A549 (cell line): ENCODE results near the gene NAA40. TPM values are rescaled to one million over a fixed set of nuclear protein-coding genes. Genes with fewer than 3 reads are reported as not detected.
A peak's percentile ranks its signal among the peaks of the same experiment; 100 is the strongest.

Experiments used
- ATAC-seq, 2 experiments: fragments of 200-7000 bp in 1 of 2; fragments of >200 bp in 1 of 2; cut with Nextera tagmentation in 1 of 2; cut with Tn5 transposase in 1 of 2; 3 replicates each; pipeline versions ENCODE4 v1.8.0 to v1.9.1; 2018 to 2020; ENCODE audit warnings: mild to moderate bottlenecking in 1 of 2, moderate library complexity in 1 of 2
- CTCF ChIA-PET: fragments of 300-600 bp; sonication (Branson Sonifier 250); formaldehyde crosslinking; extraction: SDS; loops from one replicate; lab custom pipeline; 2021; ENCODE audit warnings: antibody characterized with exemption, inconsistent platforms; lab: Yijun Ruan, JAX
- POLR2A ChIA-PET: fragments of 350-600 bp; formaldehyde crosslinking; extraction: SDS; loops from one replicate; lab custom pipeline; 2021; ENCODE audit warnings: antibody characterized with exemption, inconsistent platforms; lab: Yijun Ruan, JAX
- DNase-seq, 2 experiments: peaks; one replicate each; pipeline versions ENCODE4 v3.0.0 to v3.0.0-alpha.2; 2011 to 2016; ENCODE audit warnings: low read depth in 1 of 2, low spot score in 1 of 2
- FAIRE-seq: peaks from 2 replicates; lab custom pipeline; 2011; peaks lifted over from hg19 to GRCh38; lab: Jason Lieb, UNC
- H3K27ac ChIP-seq, 2 experiments: fragments of >200 bp; sonication (Bioruptor Twin); formaldehyde crosslinking; 3 replicates each; pipeline ENCODE4 v1.5.1; 2016 to 2017
- H3K4me1 ChIP-seq: fragments of >200 bp; sonication (Bioruptor Twin); formaldehyde crosslinking; 3 replicates; pipeline ENCODE4 v1.6.1; 2016
- H3K4me2 ChIP-seq: fragments of >200 bp; sonication (Bioruptor Twin); formaldehyde crosslinking; 3 replicates; pipeline ENCODE4 v1.6.1; 2016
- H3K4me3 ChIP-seq: fragments of >200 bp; sonication (Bioruptor Twin); formaldehyde crosslinking; 3 replicates; pipeline ENCODE4 v1.5.1; 2016
- H3K9me3 ChIP-seq: fragments of >200 bp; sonication (Bioruptor Twin); formaldehyde crosslinking; 3 replicates; pipeline ENCODE4 v1.6.1; 2016
- CEBPB ChIP-seq, 2 experiments: fragments of >200 bp in 1 of 2; sonication (Bioruptor Twin) in 1 of 2; formaldehyde crosslinking in 1 of 2; IDR thresholded peaks; 2 replicates each; pipeline ENCODE4 v1.6.1; 2012 to 2016
- FOSL2 ChIP-seq, 2 experiments: fragments of 450-650 bp in 1 of 2; fragments of >200 bp in 1 of 2; sonication (Bioruptor Twin) in 1 of 2; formaldehyde crosslinking; IDR thresholded peaks; 2 replicates each; pipeline versions ENCODE4 v1.5.0 to v1.6.1; 2016 to 2020; ENCODE audit warnings: mild to moderate bottlenecking in 1 of 2, moderate library complexity in 1 of 2
- HMGXB4 ChIP-seq: fragments of 250-450 bp; sonication (Bioruptor Pico); IDR thresholded peaks from 2 replicates; pipeline ENCODE4 v1.5.0; 2021; ENCODE audit warnings: mild to moderate bottlenecking, moderate library complexity, borderline replicate concordance
- HOXA7 ChIP-seq: fragments of 250-450 bp; sonication (Bioruptor Pico); IDR thresholded peaks from 2 replicates; pipeline ENCODE4 v1.5.0; 2020; ENCODE audit warnings: mild to moderate bottlenecking, moderate library complexity
- HOXB5 ChIP-seq: fragments of 250-450 bp; sonication (Bioruptor Pico); IDR thresholded peaks from 2 replicates; pipeline ENCODE4 v1.5.0; 2020; ENCODE audit warnings: mild to moderate bottlenecking, moderate library complexity
- KDM1A ChIP-seq: fragments of 200-600 bp; sonication (generic); IDR thresholded peaks from 2 replicates; pipeline ENCODE4 v1.6.1; 2016; ENCODE audit warnings: low read depth, mild to moderate bottlenecking
- KDM5A ChIP-seq: fragments of 200-600 bp; sonication (generic); IDR thresholded peaks from 2 replicates; pipeline ENCODE4 v1.6.1; 2016; ENCODE audit warnings: antibody characterized with exemption, mild to moderate bottlenecking
- NR3C1 ChIP-seq: fragments of >200 bp; sonication (Bioruptor Twin); formaldehyde crosslinking; IDR thresholded peaks from 3 replicates; pipeline ENCODE4 v1.6.1; 2017
- PBX3 ChIP-seq: IDR thresholded peaks from 2 replicates; pipeline ENCODE4 v1.6.1; 2012
- POLR2A ChIP-seq: IDR thresholded peaks from 2 replicates; pipeline ENCODE4 v1.6.1; 2012; ENCODE audit warnings: mild to moderate bottlenecking, low read length
- RAD21 ChIP-seq, 2 experiments: fragments of >200 bp in 1 of 2; sonication (Bioruptor Twin) in 1 of 2; formaldehyde crosslinking in 1 of 2; IDR thresholded peaks in 1 of 2; conservative IDR thresholded peaks in 1 of 2; 2 replicates in 1 of 2; 3 replicates in 1 of 2; pipeline ENCODE4 v1.6.1; 2012 to 2018; ENCODE audit warnings: inconsistent platforms in 1 of 2
- RCOR1 ChIP-seq: fragments of 150-350 bp; IDR thresholded peaks from 2 replicates; pipeline ENCODE4 v1.6.1; 2014; ENCODE audit warnings: antibody characterized with exemption, low read length, low read depth
- RNF2 ChIP-seq: fragments of 200-600 bp; sonication (generic); IDR thresholded peaks from 2 replicates; pipeline ENCODE4 v1.6.1; 2016; ENCODE audit warnings: low read depth, mild to moderate bottlenecking, antibody characterized with exemption, moderate library complexity, borderline replicate concordance
- ZSCAN20 ChIP-seq: fragments of 250-450 bp; sonication (Bioruptor Pico); IDR thresholded peaks from 2 replicates; pipeline ENCODE4 v1.8.0; 2022; ENCODE audit warnings: mild to moderate bottlenecking, moderate library complexity
- whole genome bisulfite sequencing: methylation state at CpG from one replicate; pipeline ENCODE4 v1.1.6; 2017; ENCODE audit errors: missing lambda C conversion rate; 5-methylcytosine and 5-hydroxymethylcytosine counted together
- polyA plus RNA-seq, 4 experiments: library from polyadenylated mRNA; depleted of rRNA in 3 of 4; stranded (reverse); fragments of >200 nt; fragmentation: RNase III in 1 of 4; extraction: RNeasy Plus Mini Kit Qiagen cat#74134 plus additional on column Dnase treatment in 1 of 4; gene quantifications; 2 replicates in 3 of 4; 3 replicates in 1 of 4; pipeline ENCODE4 v1.2.3, GENCODE V29; 2011 to 2017
- TF ChIP-seq, protein P1 (sequence below): fragments of >200 bp; sonication (Bioruptor Twin); formaldehyde crosslinking; IDR thresholded peaks from 3 replicates; pipeline ENCODE4 v1.6.1; 2016
- TF ChIP-seq, protein P2 (sequence below): fragments of 450-650 bp; IDR thresholded peaks from 2 replicates; pipeline ENCODE4 v1.6.1; 2014; ENCODE audit warnings: antibody characterized with exemption
- TF ChIP-seq, protein P3 (sequence below): fragments of 200-600 bp; sonication (generic); IDR thresholded peaks from 2 replicates; pipeline ENCODE4 v1.6.1; 2016; ENCODE audit warnings: antibody characterized with exemption, mild to moderate bottlenecking, moderate library complexity

Gene NAA40
- polyA plus RNA-seq, 2 of the 4 experiments (the other 2 are of a cell fraction) = 21.9 to 32.0 TPM

GRCh38 chr11:63979426-63979825, 40.6 kb downstream of the NAA40 start:
- Histone ChIP-seq H3K4me2 (no peak overlapping the region), H3K27ac (no peak overlapping the region), H3K4me1 (peaks cover 14% of the 10 kb centered on the region), H3K4me3 (no peak overlapping the region), H3K9me3 (no peaks in the 10 kb centered on the region)
- FAIRE-seq (no peak), DNase-seq (no peak), ATAC-seq (no peak)
- WGBS = 96% methylated on average over 4 of the region's 5 CpGs
- ChIA-PET CTCF (interaction anchor here (0.7 kb wide), 1 partner anchor 28 kb away, joined by 3 read pairs; no protein-coding TSS in a partner anchor), POLR2A (no interaction called here)
- TF ChIP-seq NR3C1 = no peak
- TF ChIP-seq, protein P1, sequence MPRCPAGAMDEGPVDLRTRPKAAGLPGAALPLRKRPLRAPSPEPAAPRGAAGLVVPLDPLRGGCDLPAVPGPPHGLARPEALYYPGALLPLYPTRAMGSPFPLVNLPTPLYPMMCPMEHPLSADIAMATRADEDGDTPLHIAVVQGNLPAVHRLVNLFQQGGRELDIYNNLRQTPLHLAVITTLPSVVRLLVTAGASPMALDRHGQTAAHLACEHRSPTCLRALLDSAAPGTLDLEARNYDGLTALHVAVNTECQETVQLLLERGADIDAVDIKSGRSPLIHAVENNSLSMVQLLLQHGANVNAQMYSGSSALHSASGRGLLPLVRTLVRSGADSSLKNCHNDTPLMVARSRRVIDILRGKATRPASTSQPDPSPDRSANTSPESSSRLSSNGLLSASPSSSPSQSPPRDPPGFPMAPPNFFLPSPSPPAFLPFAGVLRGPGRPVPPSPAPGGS = no peak
- TF ChIP-seq CEBPB (IDR thresholded peaks at IDR 0.05) = no peak
- TF ChIP-seq HMGXB4 (CRISPR knock-in tag) = no peak
- TF ChIP-seq RCOR1 = no peak
- no peak for TF ChIP-seq HOXA7 (CRISPR knock-in tag)
- TF ChIP-seq KDM5A = no peak
- TF ChIP-seq KDM1A = no peak
- TF ChIP-seq HOXB5 (CRISPR knock-in tag) = no peak
- no peak for TF ChIP-seq ZSCAN20 (CRISPR knock-in tag)
- TF ChIP-seq FOSL2 (IDR thresholded peaks at IDR 0.05) = no peak
- TF ChIP-seq FOSL2 (CRISPR knock-in tag; IDR thresholded peaks at IDR 0.05) = no peak
- TF ChIP-seq, protein P2, sequence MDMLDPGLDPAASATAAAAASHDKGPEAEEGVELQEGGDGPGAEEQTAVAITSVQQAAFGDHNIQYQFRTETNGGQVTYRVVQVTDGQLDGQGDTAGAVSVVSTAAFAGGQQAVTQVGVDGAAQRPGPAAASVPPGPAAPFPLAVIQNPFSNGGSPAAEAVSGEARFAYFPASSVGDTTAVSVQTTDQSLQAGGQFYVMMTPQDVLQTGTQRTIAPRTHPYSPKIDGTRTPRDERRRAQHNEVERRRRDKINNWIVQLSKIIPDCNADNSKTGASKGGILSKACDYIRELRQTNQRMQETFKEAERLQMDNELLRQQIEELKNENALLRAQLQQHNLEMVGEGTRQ = no peak
- TF ChIP-seq PBX3 = no peak

DNA sequence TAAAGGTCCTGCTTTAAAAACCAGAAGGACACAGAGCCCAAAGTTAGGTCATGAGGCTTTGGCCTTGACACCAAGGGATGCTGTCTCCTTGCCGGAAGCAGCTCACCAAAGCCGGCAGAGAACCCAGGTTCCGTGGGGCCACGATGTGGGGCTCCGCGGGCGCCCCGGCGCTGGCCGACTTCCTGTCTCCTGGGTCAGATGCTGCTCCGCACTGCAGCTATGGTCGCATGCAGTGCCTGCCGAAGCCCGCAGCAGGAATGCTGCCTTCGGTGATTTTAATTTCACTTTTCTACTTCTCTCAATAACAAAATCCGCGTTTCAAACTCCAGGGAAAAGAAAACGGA, 47.0 kb downstream of the NAA40 start:
- DNase-seq (no peak), FAIRE-seq (no peak), ATAC-seq (peak; percentile 57 to 75)
- H3K27ac ChIP-seq = peak overlapping the region; percentile 98 to 99
- ChIA-PET POLR2A (interaction anchor here (0.7 to 1.9 kb wide), 3 partner anchors 9 to 22 kb away, joined by 3 to 9 read pairs (median 3); partner anchors contain the start of gene COX8A), CTCF (interaction anchor here (0.7 kb wide), 1 partner anchor 218 kb away, joined by 3 read pairs; the partner anchor contains the start of gene ZFTA)
- peak overlapping the region; percentile 99 for H3K4me3 ChIP-seq
- WGBS = 16% methylated on average over 15 of the region's 18 CpGs
- H3K4me2 ChIP-seq = peak overlapping the region; percentile 82
- H3K9me3 ChIP-seq = no peaks in the 10 kb centered on the region
- H3K4me1 ChIP-seq = peaks cover 10% of the 10 kb centered on the region; the same call in 2 of the 3 replicates
- no peak for TF ChIP-seq RCOR1
- no peak for TF ChIP-seq POLR2A
- no peak for TF ChIP-seq RAD21 (conservative IDR thresholded peaks at IDR 0.05 in 1 of 2, IDR thresholded peaks at IDR 0.05 in 1 of 2)
- TF ChIP-seq, protein P3, sequence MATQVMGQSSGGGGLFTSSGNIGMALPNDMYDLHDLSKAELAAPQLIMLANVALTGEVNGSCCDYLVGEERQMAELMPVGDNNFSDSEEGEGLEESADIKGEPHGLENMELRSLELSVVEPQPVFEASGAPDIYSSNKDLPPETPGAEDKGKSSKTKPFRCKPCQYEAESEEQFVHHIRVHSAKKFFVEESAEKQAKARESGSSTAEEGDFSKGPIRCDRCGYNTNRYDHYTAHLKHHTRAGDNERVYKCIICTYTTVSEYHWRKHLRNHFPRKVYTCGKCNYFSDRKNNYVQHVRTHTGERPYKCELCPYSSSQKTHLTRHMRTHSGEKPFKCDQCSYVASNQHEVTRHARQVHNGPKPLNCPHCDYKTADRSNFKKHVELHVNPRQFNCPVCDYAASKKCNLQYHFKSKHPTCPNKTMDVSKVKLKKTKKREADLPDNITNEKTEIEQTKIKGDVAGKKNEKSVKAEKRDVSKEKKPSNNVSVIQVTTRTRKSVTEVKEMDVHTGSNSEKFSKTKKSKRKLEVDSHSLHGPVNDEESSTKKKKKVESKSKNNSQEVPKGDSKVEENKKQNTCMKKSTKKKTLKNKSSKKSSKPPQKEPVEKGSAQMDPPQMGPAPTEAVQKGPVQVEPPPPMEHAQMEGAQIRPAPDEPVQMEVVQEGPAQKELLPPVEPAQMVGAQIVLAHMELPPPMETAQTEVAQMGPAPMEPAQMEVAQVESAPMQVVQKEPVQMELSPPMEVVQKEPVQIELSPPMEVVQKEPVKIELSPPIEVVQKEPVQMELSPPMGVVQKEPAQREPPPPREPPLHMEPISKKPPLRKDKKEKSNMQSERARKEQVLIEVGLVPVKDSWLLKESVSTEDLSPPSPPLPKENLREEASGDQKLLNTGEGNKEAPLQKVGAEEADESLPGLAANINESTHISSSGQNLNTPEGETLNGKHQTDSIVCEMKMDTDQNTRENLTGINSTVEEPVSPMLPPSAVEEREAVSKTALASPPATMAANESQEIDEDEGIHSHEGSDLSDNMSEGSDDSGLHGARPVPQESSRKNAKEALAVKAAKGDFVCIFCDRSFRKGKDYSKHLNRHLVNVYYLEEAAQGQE = no peak
- TF ChIP-seq RNF2 = no peak
- TF ChIP-seq FOSL2 (IDR thresholded peaks at IDR 0.05) = no peak
- TF ChIP-seq FOSL2 (CRISPR knock-in tag; IDR thresholded peaks at IDR 0.05) = no peak
